Endometrium (tissue), 2 donors: ENCODE results near the gene CADM1.

Experiments
- FAIRE-seq: peaks from 2 replicates; lab custom pipeline; 2012; peaks lifted over from hg19 to GRCh38; lab: Jason Lieb, UNC
- donor health status: control.
- donor health status: control.

The CADM1 gene

DNA sequence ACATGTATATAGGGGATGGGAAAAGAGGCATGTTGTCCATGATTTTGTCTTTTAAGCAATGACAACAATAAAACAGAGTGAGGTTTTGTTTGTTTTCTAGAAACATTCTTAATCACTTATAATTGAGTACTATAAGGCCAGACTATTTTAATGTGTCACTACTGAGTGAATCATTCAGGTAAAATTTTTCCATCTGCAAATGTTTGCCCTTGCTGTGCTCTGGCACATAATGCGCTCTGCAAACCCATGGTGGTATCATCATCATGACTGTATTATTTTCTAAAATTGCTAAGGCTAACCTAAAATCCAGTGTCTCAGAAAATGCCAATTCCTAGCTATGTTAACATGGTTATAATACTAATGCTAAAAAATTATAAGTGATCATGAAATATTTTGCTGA is 261.2 kb downstream of the CADM1 start:
- no peak for FAIRE-seq

DNA sequence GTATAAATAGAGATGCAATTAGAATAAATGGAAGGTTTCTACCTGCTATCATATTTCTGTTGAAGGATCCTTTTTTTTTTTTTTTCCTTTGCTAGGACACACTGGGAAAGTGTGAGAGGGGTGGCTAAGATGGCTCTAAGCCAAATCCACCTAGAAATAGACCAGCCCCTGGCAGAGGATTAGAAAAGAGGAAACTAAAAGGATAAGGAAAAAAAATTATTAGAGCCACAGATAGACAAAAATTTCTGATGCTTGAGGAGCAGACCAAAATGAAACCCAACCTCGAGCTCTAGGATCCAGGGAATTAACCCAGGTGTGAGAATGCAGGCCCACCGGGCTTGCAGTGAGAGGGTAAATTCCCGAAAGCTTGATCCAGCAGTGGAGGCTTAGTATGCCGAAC is 262.3 kb downstream of the CADM1 start:
- no peak for FAIRE-seq

DNA sequence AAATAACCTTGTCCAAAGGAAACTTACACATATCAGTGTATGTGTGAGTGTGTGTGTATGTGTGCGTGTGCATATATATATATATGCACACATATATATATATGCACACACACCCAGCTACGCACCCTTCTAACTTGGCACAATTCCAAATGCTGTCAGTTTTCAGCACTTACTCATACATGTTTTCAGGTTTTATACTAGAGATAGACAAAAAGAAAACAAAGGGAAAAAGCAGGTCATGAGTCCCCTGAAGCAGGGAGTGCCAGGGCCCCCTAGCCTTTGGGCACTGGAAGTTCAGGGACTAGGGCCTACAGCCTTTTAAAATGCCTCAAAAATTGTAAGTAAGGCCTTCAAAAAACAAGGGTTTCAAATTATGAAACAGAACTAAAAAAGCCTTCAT is 265.4 kb downstream of the CADM1 start:
- FAIRE-seq = no peak

DNA sequence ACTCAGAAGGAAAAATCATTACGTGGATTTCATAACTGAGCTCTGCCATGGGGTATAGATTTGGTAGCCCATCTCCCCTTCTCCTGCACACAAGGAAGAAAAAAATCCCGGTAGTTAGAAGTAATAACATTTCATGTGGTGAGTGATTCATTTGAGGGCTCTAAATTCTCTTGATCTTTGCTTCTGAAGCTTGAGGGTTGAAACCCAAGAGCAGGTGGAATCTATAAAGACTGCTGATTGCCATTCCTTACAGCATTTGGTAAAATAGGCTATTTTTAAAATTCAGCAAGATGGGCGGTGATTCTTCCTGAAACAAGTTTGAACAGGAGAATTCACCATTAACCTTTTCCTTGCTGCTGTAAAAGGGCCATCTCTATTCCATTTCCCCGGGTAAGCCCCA is 266.1 kb downstream of the CADM1 start:
- FAIRE-seq = no peak

DNA sequence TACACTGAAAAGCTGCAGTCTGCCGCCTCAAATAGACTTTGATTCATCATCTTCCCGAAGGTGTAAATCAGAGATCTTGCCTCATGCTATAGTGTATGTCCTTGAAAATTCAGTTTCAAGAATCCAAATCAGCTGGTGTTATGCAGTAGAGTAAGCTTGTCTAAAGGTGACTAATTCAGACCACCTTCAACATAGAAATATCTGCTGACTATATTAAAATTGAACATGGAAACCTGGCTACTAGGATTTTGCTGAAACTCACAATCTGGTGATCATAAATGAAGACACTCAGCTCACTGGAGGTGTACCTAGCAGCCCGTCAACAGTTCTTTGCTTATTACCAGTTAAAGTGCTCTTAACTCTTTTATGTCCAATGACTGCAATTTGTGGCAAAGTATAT is 266.6 kb downstream of the CADM1 start:
- FAIRE-seq = no peak

DNA sequence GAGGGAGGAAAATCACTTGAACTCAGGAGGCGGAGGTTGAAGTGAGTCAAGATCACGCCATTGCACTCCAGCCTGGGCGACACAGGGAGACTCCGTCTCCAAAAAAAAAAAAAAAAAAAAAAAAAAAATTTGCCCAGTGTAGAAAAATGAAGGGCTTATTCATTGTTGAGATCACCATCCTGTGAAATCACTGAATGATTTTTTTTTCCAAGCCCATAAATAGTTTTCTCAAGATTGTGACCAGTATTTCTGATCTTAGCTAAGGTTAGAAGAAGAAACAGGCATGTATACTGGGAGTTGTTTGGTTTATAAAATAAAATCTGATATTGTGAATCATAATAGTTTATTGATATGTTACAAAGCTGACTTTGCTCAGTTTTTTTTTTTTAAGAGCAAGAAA is 269.4 kb downstream of the CADM1 start:
- no peak for FAIRE-seq

DNA sequence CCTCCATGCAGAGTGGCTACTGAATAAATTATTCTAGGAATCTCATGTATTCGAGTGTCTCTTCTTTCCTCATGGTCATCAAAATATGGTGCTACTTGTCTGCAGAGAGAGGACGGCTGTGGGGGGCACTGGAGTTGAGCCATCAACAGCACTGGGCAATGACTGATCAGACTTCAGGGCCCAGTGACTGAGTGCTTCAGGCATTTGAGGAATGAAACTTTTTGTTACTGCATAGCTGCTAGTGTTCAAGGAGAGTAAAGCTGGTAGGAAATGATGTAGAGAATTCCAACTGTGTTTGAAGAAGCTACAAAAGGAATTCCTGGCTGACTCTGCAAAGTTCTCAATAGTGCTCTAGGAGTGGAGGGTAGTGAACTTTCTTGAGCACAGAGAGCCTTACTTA is 277.7 kb downstream of the CADM1 start:
- no peak for FAIRE-seq

DNA sequence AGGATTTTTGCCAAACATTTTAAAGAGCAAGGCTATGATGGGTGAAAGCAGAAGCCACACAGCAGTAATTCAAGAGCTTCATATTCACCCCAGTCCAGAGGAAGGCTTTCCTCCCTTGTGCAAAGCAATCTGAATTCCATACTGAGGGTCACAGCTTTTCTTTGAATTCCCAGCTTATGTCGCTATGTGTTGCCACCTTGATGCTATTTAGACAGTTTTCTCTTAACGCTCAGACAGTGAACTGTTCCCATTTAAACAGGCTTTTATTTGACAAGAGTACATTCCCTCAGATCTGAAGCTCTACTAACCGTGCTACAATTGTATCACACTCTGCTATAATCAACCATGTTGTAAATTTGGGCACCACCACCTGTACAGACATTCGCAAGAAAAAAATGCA is 279.7 kb downstream of the CADM1 start:
- no peak for FAIRE-seq

DNA sequence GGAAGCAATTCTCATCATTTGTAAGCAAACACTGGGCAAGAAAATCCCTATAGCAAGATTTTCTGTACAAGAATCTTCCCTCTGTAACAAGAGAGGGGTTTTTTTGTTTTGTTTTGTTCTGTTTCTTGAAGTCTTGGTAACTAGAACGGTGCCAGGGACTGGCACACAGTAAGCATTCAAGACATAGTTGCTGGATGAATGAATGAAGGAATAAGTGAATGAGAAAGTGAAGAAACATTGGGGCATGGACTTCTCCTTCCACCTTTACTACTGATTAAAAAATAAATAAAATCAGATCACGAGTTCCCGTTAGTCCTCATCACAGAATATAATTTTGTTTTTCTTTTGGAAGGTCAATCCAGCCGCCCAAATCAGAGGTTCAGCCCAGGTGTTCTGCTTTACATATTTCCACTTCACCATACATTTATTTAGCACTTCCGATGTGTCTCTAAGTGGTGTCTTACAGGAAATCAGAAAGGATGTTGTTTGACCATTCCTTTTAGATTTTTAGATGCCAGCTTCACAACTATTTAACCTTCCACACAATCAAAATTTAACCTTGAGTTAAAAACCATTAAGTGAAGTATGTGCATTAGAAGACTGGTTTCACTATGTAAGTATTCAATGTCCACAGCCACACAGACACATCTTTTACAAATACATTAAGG is 281.2 kb downstream of the CADM1 start:
- FAIRE-seq = no peak

DNA sequence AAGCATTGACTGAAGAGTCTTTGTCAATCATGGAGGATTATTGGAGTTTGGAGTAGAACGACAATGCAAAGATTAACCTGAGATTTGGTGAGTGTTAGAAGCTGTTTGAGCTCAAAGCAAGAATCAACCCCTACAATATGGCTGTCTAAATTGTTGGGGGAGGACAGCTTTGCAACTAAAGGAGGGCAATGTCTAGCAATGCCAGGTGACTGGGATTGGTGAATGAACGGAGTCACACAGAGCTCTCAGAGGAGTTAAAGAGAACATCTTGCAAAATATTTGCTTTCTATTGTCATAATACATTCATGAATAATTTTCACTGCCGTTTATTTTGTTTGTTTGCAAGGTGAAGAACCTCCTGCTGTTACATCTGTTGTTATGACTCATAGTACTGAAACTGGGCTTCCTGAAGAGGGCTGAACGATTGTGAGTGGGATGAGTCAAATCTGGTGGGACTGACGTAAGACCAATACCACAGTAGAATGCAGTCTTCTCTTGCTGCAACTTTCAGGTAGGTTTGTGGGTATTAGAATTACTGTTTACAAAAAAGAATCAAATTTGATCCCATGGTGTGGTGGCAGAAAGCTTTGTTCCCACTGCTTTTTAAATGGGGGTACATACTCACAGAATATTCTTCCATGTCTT is 281.9 kb downstream of the CADM1 start:
- FAIRE-seq = no peak

DNA sequence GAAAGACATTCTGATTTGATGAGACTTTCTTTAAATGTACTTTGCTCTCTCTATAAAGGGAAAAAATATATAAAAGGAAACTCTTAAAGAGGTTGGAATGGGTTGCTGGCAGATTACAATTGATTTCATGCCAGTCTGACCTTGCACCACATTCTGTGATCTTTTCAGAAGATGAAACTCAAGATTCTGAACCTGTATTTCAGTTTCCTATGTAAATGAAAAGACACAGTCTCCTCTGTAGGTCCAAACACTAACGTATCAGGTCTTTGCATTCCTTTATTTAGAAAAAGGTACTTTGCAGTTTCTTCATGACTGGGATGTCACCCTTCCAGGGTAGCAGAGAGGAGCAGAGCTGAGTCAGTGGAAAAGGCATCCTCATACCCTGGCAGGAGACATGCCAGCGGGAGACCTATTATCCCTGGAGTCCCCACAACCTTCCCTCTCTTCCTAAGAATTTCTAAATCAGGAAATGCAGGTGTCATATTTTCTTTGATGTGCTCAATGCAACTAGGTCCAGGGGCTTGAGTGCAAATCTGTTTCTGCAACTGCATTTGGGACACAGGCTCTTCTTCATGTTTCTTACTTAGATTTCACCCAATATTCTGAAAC is 282.6 kb downstream of the CADM1 start:
- FAIRE-seq = no peak

DNA sequence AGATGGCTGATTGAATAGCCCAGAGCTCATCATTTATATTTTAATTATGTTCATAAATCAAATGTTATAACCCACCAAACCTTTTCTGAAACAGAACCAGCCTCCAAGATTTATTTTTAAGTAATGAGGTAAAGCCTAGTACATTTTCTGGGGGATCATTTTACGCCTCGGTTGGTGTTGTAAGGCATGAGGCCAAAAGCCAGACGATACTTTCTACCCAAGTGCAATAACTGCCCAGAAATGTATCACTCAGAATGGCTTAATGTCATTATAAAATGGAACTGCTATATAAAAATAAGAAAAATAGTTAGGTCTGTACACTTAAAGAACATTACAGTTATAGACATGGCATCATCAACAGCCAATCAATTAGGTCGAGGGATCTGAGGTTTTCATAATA is 283.3 kb downstream of the CADM1 start:
- no peak for FAIRE-seq

DNA sequence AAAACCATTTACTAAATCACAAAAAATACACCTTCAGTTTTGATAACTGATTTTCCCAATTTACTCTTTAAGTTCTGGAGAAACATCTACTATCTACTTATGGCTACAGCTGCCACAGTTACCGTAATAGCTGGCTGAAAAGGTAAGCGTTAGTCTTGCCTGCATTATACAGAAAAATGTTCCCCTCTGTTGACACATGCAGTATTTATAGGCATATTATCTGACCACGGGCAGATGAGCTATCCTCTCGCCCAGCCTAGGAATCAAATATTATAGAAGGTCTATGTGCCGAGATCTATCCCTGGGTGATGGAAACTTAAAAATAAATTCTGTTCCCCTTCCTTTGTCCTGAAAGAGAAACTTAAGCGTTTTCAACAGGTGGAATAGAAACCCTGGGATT is 283.8 kb downstream of the CADM1 start:
- FAIRE-seq = no peak

DNA sequence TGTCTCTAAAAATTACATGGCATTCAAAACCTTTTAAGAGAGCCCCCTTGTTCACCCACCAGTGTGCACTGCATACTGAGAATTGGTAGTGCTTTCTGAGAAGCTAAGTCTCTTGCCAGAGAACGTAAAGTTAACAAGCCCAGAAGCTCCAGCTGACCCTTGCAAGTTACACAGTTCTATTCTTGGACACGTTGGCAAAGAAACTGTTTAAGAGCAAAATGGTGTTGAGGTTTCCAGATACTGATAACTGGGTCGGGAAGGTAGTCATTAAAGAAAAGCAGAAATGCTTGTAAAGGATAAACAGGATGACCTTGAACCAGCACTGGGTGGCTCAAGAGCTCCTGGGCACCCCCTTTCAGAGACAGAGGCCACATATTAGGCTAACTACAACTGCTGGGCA is 284.8 kb downstream of the CADM1 start:
- no peak for FAIRE-seq

DNA sequence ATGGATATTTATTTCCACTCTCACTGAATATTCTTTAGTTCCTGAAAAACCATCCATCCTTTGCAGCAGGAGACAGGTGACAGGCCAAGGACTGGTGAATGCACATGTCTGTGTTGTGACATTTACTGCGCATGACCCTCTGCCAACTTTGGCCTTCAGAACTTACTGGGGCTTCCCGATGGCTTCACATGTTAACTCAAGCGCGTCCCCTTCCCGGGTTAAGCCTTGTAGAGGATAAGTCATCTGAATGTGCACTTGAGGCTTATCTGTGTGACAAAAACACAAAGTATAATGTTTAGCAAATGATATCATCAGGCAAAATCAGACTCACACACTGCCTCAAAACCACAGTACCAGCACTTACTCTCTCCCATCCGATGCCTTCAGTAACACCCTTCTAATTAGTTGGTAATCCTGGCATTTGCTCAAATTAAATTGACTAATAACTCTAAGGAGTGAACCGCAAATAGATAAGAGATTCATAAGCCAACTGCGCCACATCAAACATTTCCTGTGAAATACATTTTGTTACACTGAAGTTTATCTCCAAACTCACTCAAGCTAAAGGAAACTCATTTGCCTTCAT is 286.4 kb downstream of the CADM1 start:
- FAIRE-seq = no peak

DNA sequence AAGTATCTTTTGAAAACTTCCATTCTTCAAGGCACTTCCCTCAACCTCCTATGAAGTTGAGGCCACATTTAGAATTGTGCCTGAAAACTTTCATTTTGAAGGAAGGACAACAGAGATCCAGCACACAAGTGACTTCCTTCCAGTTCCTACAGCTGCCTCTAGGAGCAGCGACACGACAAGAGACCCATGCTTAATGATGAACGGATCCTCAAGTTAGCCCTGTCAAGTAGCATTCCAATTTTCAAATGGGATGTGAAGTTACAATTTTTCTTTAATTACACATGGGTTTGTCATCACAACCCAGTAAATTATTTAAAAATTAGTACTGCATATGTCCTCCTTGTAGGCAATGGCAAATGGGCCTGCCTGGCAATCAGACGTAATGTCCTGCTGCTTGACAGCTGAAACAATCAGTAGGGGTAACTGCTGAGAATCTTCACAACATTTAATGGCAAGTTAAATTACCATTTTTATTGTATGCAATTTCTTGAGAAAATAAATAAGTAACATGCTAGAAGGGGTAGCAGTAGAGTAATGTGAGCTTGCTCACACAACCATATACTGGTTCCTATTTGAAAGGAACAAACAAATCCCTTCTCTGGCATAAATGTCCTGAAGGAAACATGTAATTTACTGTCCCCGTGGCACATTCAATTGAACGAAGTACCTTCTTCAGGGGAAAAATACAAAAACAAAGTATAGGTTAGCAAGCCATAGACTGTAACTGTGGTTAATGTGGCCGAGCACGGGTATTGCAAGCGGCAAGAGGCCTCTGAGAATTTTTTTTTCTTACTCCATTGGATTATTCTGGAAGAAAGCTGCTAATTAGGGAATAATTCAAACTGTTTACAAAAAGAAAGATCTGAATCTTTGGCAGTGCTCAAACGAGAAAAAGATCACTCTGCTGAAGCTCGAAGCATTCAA is 288.3 kb downstream of the CADM1 start:
- no peak for FAIRE-seq

DNA sequence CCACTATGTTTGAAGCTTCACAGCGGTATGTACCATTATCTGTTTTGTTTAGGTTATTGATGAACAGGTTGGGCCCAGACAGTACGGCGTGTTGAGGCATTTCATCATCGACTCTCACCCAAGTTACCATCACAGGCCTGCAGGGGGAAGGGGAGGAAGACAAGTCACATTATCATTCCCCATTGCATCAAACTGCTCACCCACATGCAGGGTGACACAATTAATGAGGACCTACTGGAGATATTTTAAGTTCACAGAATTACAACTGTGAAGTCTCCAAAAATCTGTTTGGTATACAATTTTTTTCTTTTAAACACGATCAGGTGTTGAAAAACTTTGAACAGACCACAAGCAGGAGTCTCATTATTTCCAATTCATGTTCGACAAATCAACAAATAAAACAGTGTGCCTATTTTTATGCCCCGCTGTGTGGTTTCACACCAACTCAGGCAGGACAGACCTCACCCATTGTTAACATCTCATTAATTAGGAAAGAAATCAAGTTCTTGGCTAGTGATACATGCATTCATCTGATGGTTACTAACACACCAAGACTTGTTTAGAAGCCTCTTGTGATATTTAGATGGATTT is 289.5 kb downstream of the CADM1 start:
- FAIRE-seq = no peak

DNA sequence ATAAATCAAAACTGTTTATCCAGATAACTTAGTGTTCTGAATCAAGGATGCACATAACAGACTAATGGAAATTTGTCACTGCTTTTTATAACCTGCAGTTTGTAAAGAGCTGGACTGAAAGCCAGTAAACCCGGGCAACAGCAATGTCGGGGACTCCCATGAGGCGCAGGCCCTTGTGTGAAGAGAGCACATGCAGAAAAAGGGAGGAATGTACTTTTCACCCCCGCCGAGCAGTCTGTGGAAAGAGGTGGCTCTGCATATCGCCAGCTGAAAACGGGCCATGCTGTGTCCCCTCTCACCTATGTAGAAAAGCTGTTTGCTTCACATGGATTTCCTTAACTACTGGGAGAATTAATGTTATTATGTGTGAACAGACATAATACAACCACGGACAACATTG is 291.2 kb downstream of the CADM1 start:
- no peak for FAIRE-seq

DNA sequence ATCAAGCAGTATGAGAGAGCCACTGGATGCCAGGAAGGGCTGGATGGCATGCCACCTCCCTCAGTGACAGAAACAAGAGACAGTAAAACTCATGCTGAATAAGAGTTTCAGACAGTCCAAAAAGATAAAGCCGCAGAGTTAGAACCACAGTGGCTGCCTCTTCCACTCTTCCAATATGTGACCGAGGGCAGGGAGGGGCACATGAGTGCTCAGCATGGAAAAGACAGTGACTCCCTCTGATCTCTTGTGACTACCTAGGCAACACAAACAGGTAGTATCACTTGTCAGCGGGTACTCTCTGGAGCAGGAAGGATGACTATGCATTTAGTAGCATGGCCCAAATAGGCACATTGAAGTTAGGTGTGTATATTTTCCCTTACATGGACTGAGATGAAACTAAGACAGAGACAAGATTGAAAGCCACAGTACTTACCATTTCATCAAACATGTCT is 295.4 kb downstream of the CADM1 start:
- FAIRE-seq = no peak

DNA sequence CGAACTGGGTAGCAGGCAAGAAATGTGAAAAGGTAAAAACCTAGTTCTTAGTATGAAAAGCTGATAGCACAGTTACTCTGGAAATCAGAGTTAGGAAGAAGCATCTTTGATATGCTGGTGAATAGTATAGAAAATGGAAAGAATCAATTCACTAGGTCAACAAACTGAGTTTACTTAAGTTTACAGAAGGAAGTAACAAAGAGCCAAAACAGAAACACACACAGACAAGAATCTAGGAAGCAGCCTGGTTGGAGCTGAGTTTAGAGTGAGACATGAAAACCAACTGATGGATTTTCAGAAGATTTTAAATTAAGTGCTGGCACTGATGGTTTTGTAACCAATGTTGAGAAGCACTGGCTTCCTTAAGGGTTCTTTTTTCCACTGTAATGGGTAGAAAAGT is 296.3 kb downstream of the CADM1 start:
- FAIRE-seq = no peak

DNA sequence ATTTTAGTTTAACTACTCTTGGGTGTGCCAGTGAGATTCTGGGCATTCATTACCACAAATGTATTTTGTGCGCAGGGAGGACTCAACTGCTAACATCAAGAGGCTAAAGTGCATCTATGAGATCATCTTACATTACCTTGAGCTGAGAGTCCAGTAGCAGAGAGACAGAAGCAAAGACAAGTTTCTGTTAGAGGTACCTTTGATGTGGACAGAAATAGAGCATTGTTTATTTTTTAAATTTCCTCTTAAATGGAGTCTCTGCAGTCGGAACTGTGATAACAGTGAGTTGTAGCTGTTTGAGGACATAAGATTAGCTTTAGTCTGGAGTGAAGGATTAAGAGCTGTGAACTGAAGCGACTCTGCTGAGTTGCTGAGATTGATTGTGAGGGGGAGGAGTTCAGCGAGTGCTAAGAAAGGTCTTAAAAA is 297.0 kb downstream of the CADM1 start:
- no peak for FAIRE-seq
